ENCODE data around the gene SAMHD1. TPM values are rescaled to one million over a fixed set of nuclear protein-coding genes. Genes with fewer than 3 reads are reported as not detected.
A peak's percentile ranks its signal among the peaks of the same experiment; 100 is the strongest.
"Not testable (repeated sequence)": the region's sequence is repeated elsewhere in the genome, so short reads cannot be mapped to it uniquely, and the experiment has no call there.

Gene SAMHD1
- total and polyA plus RNA-seq, 7 donors = 17.0 to 36.4 (median 26.2) TPM

DNA sequence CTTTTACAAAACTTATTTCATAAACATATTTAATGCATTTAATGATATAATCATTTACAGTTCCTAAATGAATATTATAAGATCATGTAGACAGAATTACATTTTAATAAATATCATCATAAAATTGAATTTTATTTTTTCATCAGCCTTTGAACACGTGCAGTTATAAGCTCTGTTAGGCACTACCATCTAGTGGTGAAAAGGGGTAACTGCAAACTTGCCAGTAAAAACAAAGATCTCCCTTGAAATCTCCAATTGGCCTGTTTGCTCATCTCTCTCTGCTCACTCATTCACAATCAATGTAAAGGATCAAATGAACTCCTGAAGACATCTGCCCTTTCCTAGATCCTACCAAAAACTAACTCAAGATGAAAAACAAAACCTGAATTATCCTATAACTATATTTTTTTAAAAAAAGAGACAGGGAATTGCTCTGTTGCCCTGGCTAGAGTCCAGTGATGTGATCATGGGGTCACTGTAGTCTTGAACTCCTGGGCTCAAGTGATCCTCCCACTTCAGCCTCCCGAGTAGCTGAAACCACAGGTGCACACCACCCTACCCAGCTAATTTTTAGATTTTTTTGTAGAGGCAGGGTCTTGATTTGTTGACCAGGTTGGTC, 31.7 kb downstream of the SAMHD1 start:
- TF ChIP-seq, protein P1, sequence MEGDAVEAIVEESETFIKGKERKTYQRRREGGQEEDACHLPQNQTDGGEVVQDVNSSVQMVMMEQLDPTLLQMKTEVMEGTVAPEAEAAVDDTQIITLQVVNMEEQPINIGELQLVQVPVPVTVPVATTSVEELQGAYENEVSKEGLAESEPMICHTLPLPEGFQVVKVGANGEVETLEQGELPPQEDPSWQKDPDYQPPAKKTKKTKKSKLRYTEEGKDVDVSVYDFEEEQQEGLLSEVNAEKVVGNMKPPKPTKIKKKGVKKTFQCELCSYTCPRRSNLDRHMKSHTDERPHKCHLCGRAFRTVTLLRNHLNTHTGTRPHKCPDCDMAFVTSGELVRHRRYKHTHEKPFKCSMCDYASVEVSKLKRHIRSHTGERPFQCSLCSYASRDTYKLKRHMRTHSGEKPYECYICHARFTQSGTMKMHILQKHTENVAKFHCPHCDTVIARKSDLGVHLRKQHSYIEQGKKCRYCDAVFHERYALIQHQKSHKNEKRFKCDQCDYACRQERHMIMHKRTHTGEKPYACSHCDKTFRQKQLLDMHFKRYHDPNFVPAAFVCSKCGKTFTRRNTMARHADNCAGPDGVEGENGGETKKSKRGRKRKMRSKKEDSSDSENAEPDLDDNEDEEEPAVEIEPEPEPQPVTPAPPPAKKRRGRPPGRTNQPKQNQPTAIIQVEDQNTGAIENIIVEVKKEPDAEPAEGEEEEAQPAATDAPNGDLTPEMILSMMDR (IDR thresholded peaks at IDR 0.05) = peak; percentile 88
- Histone ChIP-seq H3K27me3 (ENCODE audit: insufficient read depth in 3 of 3, low read length in 2 of 3) (no peaks in the 10 kb centered on the region), H3K4me3 (no peak overlapping the region), H3K27ac (no peak overlapping the region), H3K36me3 (ENCODE audit: insufficient read depth in 1 of 2, low read depth in 1 of 2) (peaks cover 5 to 72% of the 10 kb centered on the region in 2 donors), H3K9me3 (no peaks in the 10 kb centered on the region), H3K4me1 (no peaks in the 10 kb centered on the region)
- intact Hi-C loops (cut with DNase I) = no loop called here
- WGBS, 3 donors = 9 to 16% (median 10%) methylated on average over 2 of the region's 2 CpGs
- no peak for DNase-seq
- ATAC-seq = peak in 2 of 4 donors; percentile 59 to 83

DNA sequence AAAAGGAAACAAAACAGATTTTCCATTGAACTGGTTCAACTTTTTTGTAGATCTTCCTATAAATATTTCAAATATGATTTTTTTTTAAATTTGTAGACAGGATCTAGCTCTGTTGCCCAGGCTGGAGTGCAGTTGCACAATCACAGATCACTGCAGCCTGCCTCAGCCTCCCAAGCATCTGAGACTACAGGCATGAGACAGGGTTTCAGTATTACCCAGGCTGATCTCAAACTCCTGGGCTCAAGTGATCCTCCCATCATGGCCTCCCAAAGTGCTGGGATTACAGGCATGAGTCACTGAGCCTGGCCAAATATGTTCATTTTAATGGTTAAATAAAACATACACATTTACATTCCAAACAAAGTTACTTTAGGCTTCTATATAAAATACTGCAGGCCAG, 33.6 kb downstream of the SAMHD1 start:
- TF ChIP-seq, protein P1 (IDR thresholded peaks at IDR 0.05) = no peak
- Histone ChIP-seq H3K4me3 (no peak overlapping the region), H3K36me3 (ENCODE audit: insufficient read depth in 1 of 2, low read depth in 1 of 2) (peaks cover 5 to 74% of the 10 kb centered on the region in 2 donors), H3K27me3 (ENCODE audit: insufficient read depth in 3 of 3, low read length in 2 of 3) (no peaks in the 10 kb centered on the region), H3K9me3 (no peaks in the 10 kb centered on the region), H3K27ac (no peak overlapping the region), H3K4me1 (no peaks in the 10 kb centered on the region)
- DNase-seq (no peak), ATAC-seq (no peak)
- intact Hi-C loops (cut with DNase I) = no loop called here

DNA sequence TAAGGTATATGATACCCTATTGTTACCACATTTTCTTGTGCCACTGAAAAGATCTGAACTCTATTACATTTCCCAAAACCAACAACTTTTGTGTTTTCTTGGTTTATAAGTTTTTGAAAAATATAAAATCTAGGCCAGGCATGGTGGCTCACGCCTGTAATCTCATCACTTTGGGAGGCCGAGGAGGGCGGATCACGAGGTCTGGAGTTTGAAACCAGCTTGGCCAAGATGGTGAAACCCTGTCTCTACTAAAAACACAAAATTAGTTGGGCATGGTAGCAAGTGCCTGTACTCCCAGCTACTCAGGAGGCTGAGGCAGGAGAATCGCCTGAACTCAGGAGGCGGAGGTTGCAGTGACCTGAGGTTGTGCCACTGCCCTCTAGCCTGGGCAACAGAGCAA, 34.3 kb downstream of the SAMHD1 start:
- peaks cover 5 to 75% of the 10 kb centered on the region in 2 donors for H3K36me3 ChIP-seq (ENCODE audit: insufficient read depth in 1 of 2, low read depth in 1 of 2)
- intact Hi-C loops (cut with DNase I) = no loop called here
- H3K4me1 ChIP-seq = no peaks in the 10 kb centered on the region
- no peak overlapping the region for H3K27ac ChIP-seq
- DNase-seq = no peak
- H3K4me3 ChIP-seq = no peak overlapping the region
- ATAC-seq = no peak
- TF ChIP-seq, protein P1 (IDR thresholded peaks at IDR 0.05) = no peak
- H3K27me3 ChIP-seq (ENCODE audit: insufficient read depth in 3 of 3, low read length in 2 of 3) = no peaks in the 10 kb centered on the region
- whole genome bisulfite sequencing, 3 donors = 94 to 97% (median 96%) methylated on average over 6 of the region's 6 CpGs
- no peaks in the 10 kb centered on the region for H3K9me3 ChIP-seq

DNA sequence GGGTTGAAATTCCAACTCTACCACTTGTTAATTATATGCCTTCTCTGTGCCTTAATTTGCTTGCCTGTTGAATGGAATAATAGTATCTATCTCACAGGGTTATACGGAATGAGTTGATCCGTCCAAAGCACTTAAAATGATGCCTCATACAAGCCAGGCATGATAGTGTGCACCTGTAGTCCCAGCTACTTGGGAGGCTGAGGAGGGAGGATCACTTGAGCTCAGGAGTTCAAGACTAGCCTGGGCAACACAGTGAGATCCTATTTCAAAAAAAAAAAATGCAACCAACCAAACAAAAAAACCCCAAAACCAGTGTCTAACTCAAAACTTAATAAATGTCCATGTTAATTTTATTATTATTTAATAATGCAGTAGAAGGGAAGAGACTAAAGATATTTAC, 35.3 kb downstream of the SAMHD1 start:
- TF ChIP-seq, protein P1 (IDR thresholded peaks at IDR 0.05) = no peak
- intact Hi-C loops (cut with DNase I) = no loop called here
- no peaks in the 10 kb centered on the region for H3K4me1 ChIP-seq
- no peak for ATAC-seq
- H3K36me3 ChIP-seq (ENCODE audit: insufficient read depth in 1 of 2, low read depth in 1 of 2) = peaks cover 5 to 82% of the 10 kb centered on the region in 2 donors
- DNase-seq = no peak
- no peaks in the 10 kb centered on the region for H3K27me3 ChIP-seq (ENCODE audit: insufficient read depth in 3 of 3, low read length in 2 of 3)
- H3K4me3 ChIP-seq = no peak overlapping the region
- no peaks in the 10 kb centered on the region for H3K9me3 ChIP-seq
- no peak overlapping the region for H3K27ac ChIP-seq
- WGBS, 3 donors = 94 to 96% (median 96%) methylated on average over 2 of the region's 2 CpGs

DNA sequence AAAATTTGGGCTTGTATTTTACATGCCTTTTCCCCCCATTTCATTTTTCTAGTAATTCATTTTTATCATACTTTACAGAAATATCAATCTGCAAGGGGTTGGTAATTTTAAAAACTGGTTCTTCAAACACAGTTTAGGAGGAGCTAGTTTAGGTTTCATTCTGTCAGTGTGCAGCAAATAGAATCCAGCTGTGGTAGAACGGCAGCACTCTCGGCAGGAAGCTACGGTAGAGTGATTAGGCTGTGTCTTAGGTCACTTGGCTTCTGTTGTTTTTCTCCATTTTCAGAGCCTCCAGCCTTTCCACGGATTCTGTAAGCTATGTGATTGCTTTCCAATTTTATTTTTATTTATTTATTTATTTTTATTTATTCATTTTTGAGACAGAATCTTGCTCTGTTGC, 42.9 kb downstream of the SAMHD1 start:
- intact Hi-C loops (cut with DNase I) = no loop called here
- no peak for ATAC-seq
- TF ChIP-seq, protein P1 (IDR thresholded peaks at IDR 0.05) = no peak
- H3K27ac ChIP-seq = no peak overlapping the region
- peaks cover 0 to 85% of the 10 kb centered on the region in 2 donors for H3K36me3 ChIP-seq (ENCODE audit: insufficient read depth in 1 of 2, low read depth in 1 of 2)
- 58 to 68% (median 61%) methylated on average over 4 of the region's 4 CpGs for WGBS, 3 donors
- no peaks in the 10 kb centered on the region for H3K9me3 ChIP-seq
- H3K4me1 ChIP-seq = no peaks in the 10 kb centered on the region
- DNase-seq = no peak
- no peaks in the 10 kb centered on the region for H3K27me3 ChIP-seq (ENCODE audit: insufficient read depth in 3 of 3, low read length in 2 of 3)
- no peak overlapping the region for H3K4me3 ChIP-seq

DNA sequence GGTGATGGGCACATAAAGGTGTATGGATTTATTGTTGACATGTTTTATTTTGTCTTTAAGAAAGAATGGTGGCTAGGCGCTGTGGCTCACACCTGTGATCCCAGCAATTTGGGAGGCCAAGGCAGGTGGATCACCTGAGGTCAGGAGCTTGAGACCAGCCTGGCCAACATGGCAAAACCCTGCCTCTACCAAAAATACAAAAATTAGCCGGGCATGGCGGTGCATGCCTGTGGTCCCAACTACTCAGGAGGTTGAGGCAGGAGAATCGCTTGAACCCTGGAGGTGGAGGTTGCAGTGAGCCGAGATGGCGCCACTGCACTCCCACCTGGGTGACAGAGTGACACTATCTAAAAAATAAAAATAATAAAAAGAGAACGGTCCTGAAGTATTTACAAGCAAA, 45.4 kb downstream of the SAMHD1 start:
- H3K4me3 ChIP-seq; ATAC-seq; H3K9me3 ChIP-seq; DNase-seq; H3K27ac ChIP-seq; H3K27me3 ChIP-seq (ENCODE audit: insufficient read depth in 3 of 3, low read length in 2 of 3); H3K4me1 ChIP-seq; intact Hi-C loops (cut with DNase I): not testable (repeated sequence)
- WGBS, 3 donors = 94 to 98% (median 96%) methylated on average over 7 of the region's 7 CpGs
- H3K36me3 ChIP-seq (ENCODE audit: insufficient read depth in 1 of 2, low read depth in 1 of 2) = peaks cover 4 to 93% of the 10 kb centered on the region in 2 donors

DNA sequence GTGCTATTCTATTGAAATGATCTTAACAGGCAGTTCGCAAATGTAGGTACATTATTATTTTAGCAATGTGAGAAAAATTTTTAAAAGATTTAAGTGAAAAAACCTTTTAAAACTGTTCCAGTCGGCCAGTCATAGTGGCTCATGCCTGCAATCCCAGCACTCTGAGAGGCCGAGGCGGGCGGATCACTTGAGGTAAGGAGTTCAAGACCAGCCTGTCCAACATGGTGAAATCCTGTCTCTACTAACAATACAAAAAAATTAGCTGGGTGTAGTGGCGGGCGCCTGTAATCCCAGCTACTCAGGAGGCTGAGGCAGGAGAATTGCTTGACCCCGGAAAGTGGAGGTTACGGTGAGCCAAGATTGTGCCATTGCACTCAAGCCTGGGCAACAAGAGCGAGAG, 45.9 kb downstream of the SAMHD1 start:
- peaks cover 4 to 93% of the 10 kb centered on the region in 2 donors for H3K36me3 ChIP-seq (ENCODE audit: insufficient read depth in 1 of 2, low read depth in 1 of 2)
- H3K4me3 ChIP-seq; DNase-seq; H3K4me1 ChIP-seq; ATAC-seq; H3K9me3 ChIP-seq; H3K27me3 ChIP-seq (ENCODE audit: insufficient read depth in 3 of 3, low read length in 2 of 3); intact Hi-C loops (cut with DNase I); H3K27ac ChIP-seq: not testable (repeated sequence)
- WGBS, 3 donors = 95 to 97% (median 97%) methylated on average over 10 of the region's 10 CpGs
